NCI-H2171 treated with DMSO at 0.1 percent for 48 hours (cell line): ENCODE data around the gene CNPY2.
"Not testable (repeated sequence)": the region's sequence is repeated elsewhere in the genome, so short reads cannot be mapped to it uniquely, and the experiment has no call there.

ENCODE experiments used
- DNase-seq: peaks from one replicate; lab custom pipeline; 2025; lab: John Stamatoyannopoulos, UW

CNPY2 gene

DNA sequence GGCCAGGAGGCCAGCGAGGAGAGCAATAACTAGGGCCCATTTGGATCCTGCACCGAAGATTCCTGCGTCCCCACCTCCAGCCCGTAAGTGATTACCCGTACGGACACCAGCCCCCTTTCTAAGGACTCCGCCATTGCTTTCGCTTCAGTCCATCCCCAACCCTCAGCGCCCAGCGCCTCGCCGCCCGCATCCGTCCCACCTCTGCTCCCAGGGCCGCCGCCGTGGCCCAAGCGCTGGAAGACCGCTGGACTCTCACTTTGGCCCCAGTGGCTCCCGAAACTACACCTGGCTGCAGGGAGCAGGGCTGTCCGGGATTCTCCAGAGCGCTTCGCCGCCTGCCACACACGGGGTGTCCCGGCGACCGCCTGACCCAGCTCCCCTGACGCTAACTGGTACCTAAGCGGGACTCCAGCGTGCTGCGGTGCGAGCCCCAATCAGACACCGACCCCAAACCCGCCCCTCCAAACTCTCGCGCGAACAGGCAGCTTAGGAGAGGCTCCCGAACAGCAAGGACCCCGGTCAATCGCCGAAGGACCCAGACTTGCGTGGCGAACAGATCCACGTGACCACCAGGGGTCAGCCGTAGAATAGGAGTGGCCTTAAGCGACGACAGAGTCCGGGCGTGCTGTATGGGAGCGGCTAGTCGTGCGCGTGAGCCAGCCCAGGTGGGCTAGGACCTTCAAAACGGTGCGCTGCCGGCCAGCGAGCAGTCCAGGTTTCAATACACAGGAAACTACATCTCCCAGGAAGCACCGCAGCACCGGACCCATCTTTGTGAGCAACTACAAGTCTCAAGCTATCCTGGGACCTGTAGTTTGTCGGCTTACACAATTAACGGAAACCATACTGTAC, at the start of gene CNPY2:
TSS of gene CNPY2 (minus strand) at position 367 of the 852 bp plus-strand sequence. CDS start 771 bp downstream, outside the sequence.
- peak; percentile 99 for DNase-seq

DNA sequence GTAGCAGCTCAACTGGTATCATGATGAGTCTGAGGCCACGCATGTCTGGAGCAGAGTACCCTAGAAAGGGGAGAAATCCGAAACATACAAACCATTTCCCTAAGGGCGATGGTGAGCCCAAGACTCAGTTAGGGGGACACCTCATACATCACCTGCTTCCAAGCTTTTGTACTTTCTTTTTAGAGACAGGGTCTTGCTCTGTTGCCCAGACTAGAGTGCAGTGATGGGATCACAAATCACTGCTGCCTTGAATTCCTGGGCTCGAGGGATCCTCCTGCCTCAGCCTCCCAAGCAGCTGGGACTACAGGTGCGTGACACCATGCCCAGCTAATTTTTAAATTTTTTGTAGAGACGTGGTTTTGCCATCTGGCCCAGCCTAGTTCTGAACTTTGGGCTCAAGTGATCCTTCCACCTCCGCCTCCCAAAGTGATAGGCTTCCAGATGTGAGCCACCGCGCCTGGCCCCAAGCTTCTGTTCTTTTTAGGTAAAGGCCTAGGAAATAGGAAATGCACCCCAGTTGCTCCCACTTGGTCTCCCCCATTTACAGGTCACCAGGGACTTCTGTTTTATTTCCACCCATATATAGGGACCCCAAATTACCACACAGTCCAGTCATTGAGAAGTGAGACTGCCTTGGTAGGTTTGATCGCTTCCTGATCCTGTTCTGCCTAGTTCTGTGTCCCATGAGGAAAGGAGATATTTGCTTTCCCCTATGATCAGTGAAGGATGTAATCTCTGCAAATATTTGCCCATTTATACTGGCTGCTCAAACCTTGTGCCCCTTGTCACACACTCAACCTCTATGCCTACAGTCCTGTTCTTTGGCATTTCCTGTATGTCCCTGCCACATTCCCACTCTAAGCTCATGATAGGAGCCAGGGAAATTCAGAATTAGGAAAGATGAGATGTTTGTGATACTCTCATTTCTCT, 46.6 kb upstream of the CNPY2 start, which contains the start of gene APOF:
TSS of gene APOF (minus strand) at position 728 of the 930 bp plus-strand sequence. CDS start at position 616, 112 bp downstream.
- no peak for DNase-seq

DNA sequence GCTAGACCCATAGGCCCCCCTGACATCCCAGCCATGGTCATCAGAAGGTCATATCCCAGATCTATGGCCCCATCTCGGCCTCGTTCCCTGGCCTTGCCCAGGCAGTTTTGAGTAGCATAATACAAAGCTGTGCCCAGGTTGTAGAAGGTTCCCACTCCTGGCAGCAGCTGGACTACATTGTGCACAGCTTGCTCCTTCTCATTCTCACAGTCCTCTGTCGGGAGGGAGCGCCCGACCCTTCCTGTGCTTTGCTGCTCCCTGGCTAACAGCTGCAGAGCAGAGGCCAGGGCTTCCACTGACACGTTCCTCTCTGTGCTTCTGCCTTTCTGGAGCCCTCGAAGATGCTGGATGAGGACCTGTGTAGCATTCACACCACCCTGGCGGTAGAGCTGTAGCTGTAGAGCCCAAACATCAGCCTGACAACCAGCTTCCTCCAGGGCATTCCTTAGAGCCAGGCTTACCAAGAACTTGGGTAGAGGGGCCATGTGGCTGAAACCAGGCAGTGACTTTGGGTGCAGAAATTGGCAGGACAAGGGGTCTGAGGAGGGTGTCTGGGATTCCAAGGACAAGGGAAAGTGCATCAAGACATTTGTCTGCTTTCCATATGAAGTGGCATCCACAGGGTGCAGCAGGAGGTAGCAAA, 45.8 kb upstream of the CNPY2 start:
- DNase-seq, result no peak

DNA sequence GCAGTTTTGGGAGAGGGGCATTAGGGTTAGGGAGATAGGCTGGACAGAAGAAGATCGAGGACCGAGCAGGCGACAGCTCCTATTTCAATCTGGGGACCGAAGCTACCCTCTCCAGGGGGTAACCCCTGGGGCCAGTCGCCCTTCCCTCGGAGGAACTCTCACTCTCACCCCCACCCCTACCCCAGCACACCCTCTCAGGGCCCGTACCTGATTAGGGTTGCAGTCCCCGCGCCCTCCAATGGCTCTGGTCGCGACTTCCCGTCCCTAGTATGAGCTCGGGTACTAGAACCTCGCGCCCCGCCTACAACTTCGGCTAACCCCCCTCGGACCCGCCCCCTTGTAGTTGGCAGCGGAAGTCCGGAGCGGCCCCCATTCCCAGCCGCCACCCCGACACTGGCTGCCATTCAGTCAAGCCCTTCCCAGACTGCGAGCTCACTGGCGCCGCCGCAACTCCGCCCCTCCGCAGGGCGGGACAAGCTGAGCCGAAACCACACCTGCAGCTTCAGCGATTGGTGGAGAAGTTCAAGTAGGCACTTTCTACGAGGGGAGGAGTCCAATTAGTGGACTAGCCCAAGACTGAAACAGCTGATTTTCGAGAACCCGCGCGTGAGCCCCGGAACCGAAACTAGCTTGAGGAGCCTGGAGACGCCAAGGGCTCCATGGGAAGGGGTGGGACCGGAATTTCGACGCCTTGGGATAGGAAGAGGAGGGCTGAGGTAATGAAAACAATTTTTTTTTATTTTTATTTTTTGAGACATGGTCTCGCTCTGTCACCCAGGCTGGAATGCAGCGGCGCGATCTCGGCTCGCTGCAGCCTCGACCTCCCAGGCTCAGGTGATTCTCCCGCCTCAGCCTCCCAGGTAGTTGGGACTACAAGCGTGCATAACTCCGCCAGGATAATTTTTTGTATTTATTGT, 44.3 kb upstream of the CNPY2 start, which contains the start of gene STAT2:
TSS of gene STAT2 (minus strand) at position 257 of the 917 bp plus-strand sequence. CDS start 3,536 bp downstream, outside the sequence.
- peak; percentile 100 for DNase-seq

DNA sequence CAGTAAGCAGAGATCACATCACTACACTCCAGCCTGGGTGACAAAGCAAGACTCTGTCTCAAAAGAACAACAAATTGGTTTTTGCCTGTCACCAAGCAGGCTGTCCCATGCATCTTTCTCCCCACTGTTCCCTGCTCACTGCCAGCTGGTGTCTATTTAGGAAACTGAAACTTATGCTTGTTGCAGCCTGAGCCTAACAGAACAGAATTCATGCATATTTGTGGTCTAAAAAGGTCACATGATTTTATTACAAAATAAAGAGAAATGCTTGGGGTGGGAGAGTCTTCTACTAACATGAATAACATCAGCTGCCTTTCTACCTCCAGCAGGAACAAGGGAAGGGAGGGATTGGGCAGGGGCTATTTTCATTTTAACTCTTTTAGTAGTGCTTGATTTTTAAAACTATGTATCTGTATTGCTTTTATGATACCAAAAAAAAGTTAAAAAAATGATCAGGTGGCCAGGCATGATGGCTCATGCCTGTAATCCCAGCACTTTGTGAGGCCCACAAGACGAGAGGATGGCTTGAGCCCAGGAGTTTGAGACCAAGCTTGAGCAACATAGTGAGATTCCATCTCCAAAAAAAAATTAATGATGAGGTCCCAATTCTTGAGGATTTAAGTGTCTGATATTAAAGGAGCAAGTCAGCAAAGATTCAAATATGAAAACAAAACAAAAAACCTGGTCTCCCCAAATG, 43.2 kb upstream of the CNPY2 start:
- no peak for DNase-seq

DNA sequence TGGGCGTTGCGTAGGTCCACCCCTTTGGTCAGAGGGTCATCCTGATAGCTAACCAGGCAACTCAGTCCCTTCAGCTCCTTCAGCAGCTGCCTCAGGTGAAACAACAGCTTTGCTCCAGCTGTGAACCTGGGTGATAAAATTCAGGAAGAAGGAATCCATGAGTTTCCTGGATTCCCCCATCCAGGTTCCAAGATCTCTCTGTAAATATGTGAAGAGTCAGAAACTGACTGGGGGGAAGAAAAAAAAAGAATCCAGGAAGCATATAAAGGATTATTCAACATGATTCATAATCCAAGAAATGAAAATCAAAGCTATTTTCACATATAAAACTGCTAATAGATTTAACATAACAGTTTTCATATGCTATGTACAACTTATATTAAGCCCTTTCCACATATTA, 35.5 kb upstream of the CNPY2 start:
- no peak for DNase-seq

DNA sequence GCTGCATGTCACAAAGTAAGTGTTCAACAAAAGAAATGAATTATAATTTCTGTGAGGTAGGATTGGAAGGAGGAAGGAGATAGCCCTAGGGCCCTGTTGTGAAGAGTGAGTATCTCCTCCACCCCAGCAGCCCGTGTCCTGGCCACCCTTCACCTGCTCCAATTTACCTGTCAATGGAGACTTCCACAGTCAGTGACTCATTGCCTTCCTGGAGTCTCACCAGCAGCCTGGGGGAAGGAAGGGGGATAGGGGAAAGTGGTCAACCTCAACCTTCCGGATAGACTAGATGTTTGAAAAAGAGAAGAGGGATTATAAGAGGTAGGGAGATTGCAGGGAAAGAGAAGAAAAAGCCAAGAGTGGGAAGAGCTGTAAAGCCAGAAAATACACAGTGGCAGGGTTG, 34.9 kb upstream of the CNPY2 start:
- DNase-seq, result no peak

DNA sequence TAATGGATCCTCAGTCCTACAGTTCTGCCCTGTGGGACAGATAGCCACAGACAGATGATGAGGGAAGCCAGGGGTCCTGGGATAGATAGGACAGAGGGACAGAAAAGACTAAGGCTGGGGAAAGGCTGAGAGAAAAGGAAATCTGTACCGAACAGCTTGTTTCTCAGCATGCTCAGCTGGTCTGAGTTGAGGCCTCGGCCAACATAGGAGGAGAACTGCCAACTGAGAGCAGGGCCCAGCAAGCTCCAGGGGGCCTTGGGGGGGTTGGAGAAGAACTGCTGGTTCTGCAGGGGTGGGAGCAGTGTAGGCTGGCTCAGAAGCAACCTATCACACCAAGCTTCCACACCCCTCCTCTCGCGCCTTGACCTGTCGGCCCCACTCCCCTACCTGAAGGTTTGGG, 33.0 kb upstream of the CNPY2 start:
- no peak for DNase-seq

GRCh38 chr12:56347255-56347654, 31.5 kb upstream of the CNPY2 start:
- DNase-seq, result not testable (repeated sequence)

DNA sequence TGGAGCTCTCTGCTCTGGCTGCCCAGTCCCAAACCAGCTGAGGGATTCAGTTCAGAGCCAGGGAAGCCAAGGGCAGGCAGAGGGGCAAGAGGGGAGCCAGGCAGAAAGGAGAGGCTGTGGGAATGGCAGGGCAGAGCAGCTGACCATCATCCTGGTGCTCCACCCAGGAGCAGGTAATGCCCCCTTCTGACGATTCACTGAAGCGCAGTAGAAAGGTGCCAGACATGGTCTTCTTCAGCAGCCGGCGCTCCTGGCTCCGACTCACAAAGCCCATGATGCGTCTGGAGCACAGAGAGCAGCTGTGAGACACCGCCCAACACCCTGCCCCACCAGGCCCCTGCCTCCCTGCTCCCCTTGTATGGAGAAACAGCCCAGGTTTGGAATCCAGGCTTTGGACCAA, 30.9 kb upstream of the CNPY2 start:
- no peak for DNase-seq

- not testable (repeated sequence) for DNase-seq
Measured at GRCh38 chr12:56342290-56342689, 26.5 kb upstream of the CNPY2 start.

DNA sequence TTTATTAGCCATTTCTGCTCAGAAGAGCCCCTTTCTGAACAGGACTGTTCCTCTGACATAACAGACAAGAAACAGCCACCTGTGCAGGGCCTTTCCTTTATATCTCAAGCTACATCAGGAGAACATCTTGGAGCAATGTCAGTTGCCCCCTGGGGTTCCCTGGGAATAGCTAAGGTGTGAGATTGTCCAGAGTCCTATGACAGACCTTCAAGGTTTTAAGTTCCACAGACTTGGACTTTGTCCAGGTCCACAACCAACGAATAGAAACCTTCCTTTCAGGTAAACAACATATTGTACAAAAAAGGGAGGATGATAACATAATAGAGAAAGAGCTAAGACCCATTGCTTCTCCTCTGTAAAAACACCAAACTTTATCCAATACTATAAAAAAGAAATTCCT, 25.8 kb upstream of the CNPY2 start:
- DNase-seq, result no peak

DNA sequence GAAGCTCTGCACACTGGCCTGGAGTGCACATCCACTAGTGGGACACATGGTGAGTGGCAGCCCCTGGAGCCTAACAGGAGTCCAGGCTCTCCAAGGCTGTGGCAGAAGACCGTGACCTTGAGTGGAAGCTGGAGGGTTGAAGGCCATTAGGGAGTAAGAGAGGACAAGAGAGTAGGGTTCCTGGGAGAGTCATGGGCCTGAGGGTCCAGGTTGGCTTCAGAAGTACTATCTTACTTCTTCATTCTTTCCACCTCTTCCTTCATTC, 23.3 kb upstream of the CNPY2 start:
- no peak for DNase-seq

GRCh38 chr12:56338308-56339157, 22.7 kb upstream of the CNPY2 start, which contains the start of gene IL23A:
Gene IL23A, plus strand, starts transcription at chr12:56338884. Its CDS starts 161 bp downstream, at chr12:56339045.
- no peak for DNase-seq

GRCh38 chr12:56337753-56338251, 22.0 kb upstream of the CNPY2 start:
- DNase-seq, result no peak

DNA sequence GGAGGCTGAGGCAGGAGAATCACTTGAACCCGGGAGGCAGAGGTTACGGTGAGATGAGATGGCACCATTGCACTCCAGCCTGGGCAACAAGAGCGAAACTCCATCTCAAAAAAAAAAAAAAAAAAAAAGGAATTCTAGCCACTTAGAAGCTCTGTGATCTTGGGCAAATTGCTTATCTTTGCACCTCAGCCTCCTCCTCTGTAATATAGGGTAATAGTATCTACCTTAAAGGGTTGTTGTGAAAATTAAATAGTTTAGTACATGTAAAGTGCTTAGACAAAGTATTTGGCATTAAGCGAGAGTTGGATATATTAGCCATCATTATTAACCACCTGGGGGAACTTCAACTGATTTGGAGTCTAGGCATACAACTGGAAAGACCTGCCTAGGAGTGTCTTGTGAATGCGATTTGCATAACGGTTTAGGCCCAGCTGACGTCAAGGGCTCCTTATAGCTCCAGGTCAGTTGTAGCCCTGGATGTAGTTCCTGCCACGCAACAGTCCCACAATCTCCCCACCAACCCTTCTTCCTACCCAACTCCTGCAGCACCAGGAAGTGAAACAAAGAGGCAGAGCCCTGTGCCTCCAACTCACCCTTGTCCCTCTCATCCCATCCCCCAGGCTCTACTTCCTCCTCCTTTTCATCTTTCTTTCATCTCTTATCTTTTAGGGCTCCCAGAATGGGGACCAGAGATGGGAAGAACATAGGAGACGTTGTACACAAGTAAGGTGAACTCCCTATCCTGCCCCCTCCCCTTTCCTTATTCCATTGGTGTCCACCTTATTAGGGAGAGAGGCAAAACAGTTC, 20.8 kb upstream of the CNPY2 start:
- DNase-seq, result no peak

- not testable (repeated sequence) for DNase-seq
Measured at GRCh38 chr12:56335527-56335926, 19.7 kb upstream of the CNPY2 start.

DNA sequence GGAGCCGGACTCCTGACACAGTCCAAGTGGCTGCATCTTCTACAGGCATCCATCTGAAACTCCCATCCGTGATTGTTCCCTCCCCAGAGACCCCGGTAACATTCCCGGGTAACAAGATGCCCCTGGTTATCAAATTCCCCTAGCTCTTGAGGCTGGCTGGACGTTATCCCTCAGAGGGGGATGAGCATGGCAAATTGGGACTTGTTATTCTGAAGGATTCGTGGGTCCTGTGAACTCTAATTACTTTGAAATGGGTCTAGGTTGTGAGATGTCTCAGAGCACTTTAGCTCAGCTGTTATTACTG, 18.7 kb upstream of the CNPY2 start:
- DNase-seq, result no peak
